Smooth muscle cell (in vitro differentiated cells): Measurements from ENCODE around the gene TNFAIP8. TPM values are rescaled to one million over a fixed set of nuclear protein-coding genes. Genes with fewer than 3 reads are reported as not detected.
A peak's percentile ranks its signal among the peaks of the same experiment; 100 is the strongest.

Experiments used
- DNase-seq: peaks from one replicate; lab custom pipeline; 2025; ENCODE audit not compliant: unreplicated experiment; lab: John Stamatoyannopoulos, UW
- H2AFZ ChIP-seq: fragments of 200-600 bp; sonication (generic); 2 replicates; pipeline ENCODE4 v1.6.0; 2016; ENCODE audit warnings: antibody characterized with exemption, low read depth, mild to moderate bottlenecking
- H3F3A ChIP-seq: fragments of 200-600 bp; sonication (generic); 2 replicates; pipeline ENCODE4 v1.6.0; 2017; ENCODE audit warnings: antibody characterized with exemption, low read depth
- H3K27ac ChIP-seq: fragments of 200-600 bp; sonication (generic); 2 replicates; pipeline ENCODE4 v1.5.1; 2016; ENCODE audit warnings: low read depth, mild to moderate bottlenecking
- H3K27me3 ChIP-seq: fragments of 200-600 bp; sonication (generic); 2 replicates; pipeline ENCODE4 v1.6.1; 2016; ENCODE audit warnings: low read depth, mild to moderate bottlenecking
- H3K36me3 ChIP-seq: fragments of 200-600 bp; sonication (generic); 2 replicates; pipeline ENCODE4 v1.5.1; 2016; ENCODE audit warnings: low read depth
- H3K4me1 ChIP-seq: fragments of 200-600 bp; sonication (generic); 2 replicates; pipeline ENCODE4 v1.5.1; 2016; ENCODE audit warnings: low read depth
- H3K4me2 ChIP-seq: fragments of 200-600 bp; sonication (generic); 2 replicates; pipeline ENCODE4 v1.6.0; 2016; ENCODE audit warnings: mild to moderate bottlenecking
- H3K4me3 ChIP-seq: fragments of 200-600 bp; sonication (generic); 2 replicates; pipeline ENCODE4 v1.5.1; 2016; ENCODE audit warnings: mild to moderate bottlenecking
- H3K79me2 ChIP-seq: fragments of 200-600 bp; sonication (generic); 2 replicates; pipeline ENCODE4 v1.6.0; 2016; ENCODE audit warnings: low read depth, mild to moderate bottlenecking
- H3K9ac ChIP-seq: fragments of 200-600 bp; sonication (generic); 2 replicates; pipeline ENCODE4 v1.6.0; 2016; ENCODE audit warnings: low read depth
- H3K9me3 ChIP-seq: fragments of 200-600 bp; sonication (generic); replicated peaks from 2 replicates; pipeline ENCODE4 v1.5.1; 2016; ENCODE audit warnings: low read depth
- H4K20me1 ChIP-seq: fragments of 200-600 bp; sonication (generic); 2 replicates; pipeline ENCODE4 v1.6.0; 2016; ENCODE audit warnings: low read depth
- CTCF ChIP-seq: fragments of 200-600 bp; sonication (generic); IDR thresholded peaks from 2 replicates; pipeline ENCODE4 v1.5.1; 2017; ENCODE audit warnings: borderline replicate concordance, mild to moderate bottlenecking, antibody characterized with exemption; ENCODE audit not compliant: insufficient read depth, poor library complexity, severe bottlenecking
- WGBS: methylation state at CpG from one replicate; pipeline ENCODE4 v1.1.7; 2016; ENCODE audit warnings: low lambda C conversion rate; 5-methylcytosine and 5-hydroxymethylcytosine counted together
- polyA plus RNA-seq: library from polyadenylated mRNA; unstranded; fragments of >200 nt; fragmentation: Nextera tagmentation; extraction: Ambion mirVana; gene quantifications from 2 replicates; pipeline ENCODE4 v1.2.1, GENCODE V29; 2016
- total RNA-seq: library from RNA; depleted of rRNA; stranded (reverse); fragments of >200 nt; gene quantifications from 2 replicates; pipeline ENCODE4 v1.2.3, GENCODE V29; 2014

Gene TNFAIP8
- total and polyA plus RNA-seq, 2 experiments from 2014 or later, result 15.7 to 81.2 TPM

GRCh38 chr5:119368238-119368630 lies 12.4 kb downstream of the TNFAIP8 start:
- 67% methylated on average over 4 of the region's 4 CpGs for whole genome bisulfite sequencing
- no peaks in the 10 kb centered on the region for H3K9me3 ChIP-seq
- peaks cover 79% of the 10 kb centered on the region for H4K20me1 ChIP-seq
- no peak for TF ChIP-seq CTCF
- peaks cover 4% of the 10 kb centered on the region for H3F3A ChIP-seq
- no peak for DNase-seq
- H3K9ac ChIP-seq, result no peak overlapping the region
- H2AFZ ChIP-seq, result no peak overlapping the region
- peak overlapping the region; percentile 42 for H3K4me2 ChIP-seq
- H3K4me3 ChIP-seq, result no peak overlapping the region
- peaks cover 95% of the 10 kb centered on the region for H3K79me2 ChIP-seq
- no peaks in the 10 kb centered on the region for H3K27me3 ChIP-seq
- peak overlapping the region; percentile 51 for H3K27ac ChIP-seq
- no peaks in the 10 kb centered on the region for H3K36me3 ChIP-seq
- peaks cover 15% of the 10 kb centered on the region for H3K4me1 ChIP-seq

- H3K27me3 ChIP-seq, result no peaks in the 10 kb centered on the region
- H4K20me1 ChIP-seq, result peaks cover 81% of the 10 kb centered on the region
- H3F3A ChIP-seq, result peaks cover 4% of the 10 kb centered on the region
- peaks cover 95% of the 10 kb centered on the region for H3K79me2 ChIP-seq
- H3K27ac ChIP-seq, result peak overlapping the region; percentile 9
- WGBS, result 44% methylated on average over 1 of the region's 1 CpG
- no peak overlapping the region for H3K4me2 ChIP-seq
- no peak overlapping the region for H2AFZ ChIP-seq
- H3K36me3 ChIP-seq, result no peaks in the 10 kb centered on the region
- no peak for TF ChIP-seq CTCF
- DNase-seq, result no peak
- H3K9ac ChIP-seq, result no peak overlapping the region
- H3K4me3 ChIP-seq, result no peak overlapping the region
- H3K9me3 ChIP-seq, result no peaks in the 10 kb centered on the region
- peaks cover 15% of the 10 kb centered on the region for H3K4me1 ChIP-seq
Observed at GRCh38 chr5:119370486-119370885, 14.7 kb downstream of the TNFAIP8 start.

- Histone ChIP-seq H3K36me3 (no peaks in the 10 kb centered on the region), H3K4me1 (peaks cover 14% of the 10 kb centered on the region), H4K20me1 (peaks cover 75% of the 10 kb centered on the region), H3F3A (peaks cover 4% of the 10 kb centered on the region), H3K9me3 (no peaks in the 10 kb centered on the region), H3K79me2 (peaks cover 95% of the 10 kb centered on the region), H3K4me3 (no peak overlapping the region), H3K27ac (peak overlapping the region; percentile 9), H3K27me3 (no peaks in the 10 kb centered on the region), H2AFZ (no peak overlapping the region), H3K4me2 (no peak overlapping the region), H3K9ac (no peak overlapping the region)
- WGBS, result 92% methylated on average over 4 of the region's 4 CpGs
- no peak for DNase-seq
- no peak for TF ChIP-seq CTCF
Observed at GRCh38 chr5:119371146-119371545, 15.3 kb downstream of the TNFAIP8 start.

- no peak overlapping the region for H3K27ac ChIP-seq
- H3K9ac ChIP-seq, result no peak overlapping the region
- no peaks in the 10 kb centered on the region for H3K4me1 ChIP-seq
- 96% methylated on average over 4 of the region's 4 CpGs for WGBS
- peaks cover 64% of the 10 kb centered on the region for H4K20me1 ChIP-seq
- DNase-seq, result no peak
- H3K36me3 ChIP-seq, result no peaks in the 10 kb centered on the region
- H3K9me3 ChIP-seq, result no peaks in the 10 kb centered on the region
- peaks cover 94% of the 10 kb centered on the region for H3K79me2 ChIP-seq
- H3K4me2 ChIP-seq, result no peak overlapping the region
- TF ChIP-seq CTCF, result no peak
- H3K4me3 ChIP-seq, result no peak overlapping the region
- no peak overlapping the region for H2AFZ ChIP-seq
- H3F3A ChIP-seq, result peaks cover 4% of the 10 kb centered on the region
- no peaks in the 10 kb centered on the region for H3K27me3 ChIP-seq
Observed at GRCh38 chr5:119373449-119373858, 17.6 kb downstream of the TNFAIP8 start.
